Trophoblast cell (in vitro differentiated cells and primary cell): ENCODE data around the gene NDUFB3.
"Not testable (repeated sequence)": the region's sequence is repeated elsewhere in the genome, so short reads cannot be mapped to it uniquely, and the experiment has no call there.

Source experiments
- DNase-seq, 2 donors: peaks; one replicate each; pipeline ENCODE4 v3.0.0-alpha.2; 2016
- H2AFZ ChIP-seq: 2 replicates; pipeline ENCODE4 v1.6.1; 2013; ENCODE audit warnings: low read length, moderate library complexity, mild to moderate bottlenecking; ENCODE audit not compliant: insufficient read depth, poor library complexity
- H2AK5ac ChIP-seq: 2 replicates; pipeline ENCODE4 v1.6.1; 2013; ENCODE audit warnings: mild to moderate bottlenecking, low read length
- H2BK120ac ChIP-seq: 2 replicates; pipeline ENCODE4 v1.6.1; 2013; ENCODE audit warnings: low read length, mild to moderate bottlenecking, moderate library complexity; ENCODE audit not compliant: insufficient read depth, poor library complexity
- H2BK12ac ChIP-seq: 2 replicates; pipeline ENCODE4 v1.6.1; 2013; ENCODE audit warnings: mild to moderate bottlenecking, low read length, moderate library complexity
- H2BK5ac ChIP-seq: 2 replicates; pipeline ENCODE4 v1.6.1; 2013; ENCODE audit warnings: low read length, low read depth, moderate library complexity, mild to moderate bottlenecking; ENCODE audit not compliant: poor library complexity
- H3K14ac ChIP-seq: 2 replicates; pipeline ENCODE4 v1.6.1; 2013; ENCODE audit warnings: mild to moderate bottlenecking, low read length
- H3K18ac ChIP-seq: 2 replicates; pipeline ENCODE4 v1.6.1; 2013; ENCODE audit warnings: mild to moderate bottlenecking, low read length
- H3K23ac ChIP-seq: 2 replicates; pipeline ENCODE4 v1.6.1; 2013; ENCODE audit warnings: low read length
- H3K27ac ChIP-seq: 2 replicates; pipeline ENCODE4 v1.5.1; 2013; ENCODE audit warnings: low read depth, mild to moderate bottlenecking, inconsistent platforms, low read length, moderate library complexity
- H3K27me3 ChIP-seq: 2 replicates; pipeline ENCODE4 v1.6.1; 2013; ENCODE audit warnings: inconsistent platforms, mild to moderate bottlenecking, low read length, moderate library complexity; ENCODE audit not compliant: insufficient read depth
- H3K36me3 ChIP-seq, 2 experiments: 1 replicate in 1 of 2; 2 replicates in 1 of 2; pipeline ENCODE4 v1.6.1; 2013; ENCODE audit warnings: low read length in 2 of 2, mild to moderate bottlenecking in 2 of 2, moderate library complexity in 1 of 2; ENCODE audit not compliant: insufficient read depth in 2 of 2, control insufficient read depth in 1 of 2
- H3K4ac ChIP-seq: 2 replicates; pipeline ENCODE4 v1.6.1; 2013; ENCODE audit warnings: low read depth, mild to moderate bottlenecking, low read length, moderate library complexity
- H3K4me1 ChIP-seq, 2 experiments: 1 replicate in 1 of 2; 2 replicates in 1 of 2; pipeline ENCODE4 v1.6.1; 2013; ENCODE audit warnings: low read length in 2 of 2, mild to moderate bottlenecking in 2 of 2, moderate library complexity in 1 of 2; ENCODE audit not compliant: insufficient read depth in 2 of 2, control insufficient read depth in 1 of 2
- H3K4me2 ChIP-seq: 2 replicates; pipeline ENCODE4 v1.6.1; 2013; ENCODE audit warnings: inconsistent platforms, mild to moderate bottlenecking, low read length, moderate library complexity
- H3K4me3 ChIP-seq: 2 replicates; pipeline ENCODE4 v1.5.1; 2013; ENCODE audit warnings: mild to moderate bottlenecking, low read depth, low read length, inconsistent platforms
- H3K79me1 ChIP-seq: one replicate; pipeline ENCODE4 v1.6.1; 2013; ENCODE audit warnings: low read length
- H3K79me2 ChIP-seq: 2 replicates; pipeline ENCODE4 v1.6.1; 2013; ENCODE audit warnings: low read length, mild to moderate bottlenecking; ENCODE audit not compliant: control insufficient read depth, insufficient read depth, poor library complexity
- H3K9ac ChIP-seq: 2 replicates; pipeline ENCODE4 v1.6.1; 2013; ENCODE audit warnings: mild to moderate bottlenecking, low read length
- H3K9me3 ChIP-seq: 2 replicates; pipeline ENCODE4 v1.6.1; 2013; ENCODE audit warnings: low read depth, mild to moderate bottlenecking, control low read depth, inconsistent platforms, low read length; ENCODE audit not compliant: insufficient read depth
- H4K12ac ChIP-seq: 2 replicates; pipeline ENCODE4 v1.6.1; 2013; ENCODE audit warnings: low read depth, mild to moderate bottlenecking, low read length, moderate library complexity
- H4K8ac ChIP-seq: 2 replicates; pipeline ENCODE4 v1.6.1; 2013; ENCODE audit warnings: low read depth, mild to moderate bottlenecking, low read length, moderate library complexity
- H4K91ac ChIP-seq: one replicate; pipeline ENCODE4 v1.6.1; 2013; ENCODE audit warnings: low read depth, mild to moderate bottlenecking, low read length, moderate library complexity
- WGBS: extraction: QIAGEN DNeasy Blood & Tissue Kit; methylation state at CpG from one replicate; pipeline ENCODE4 v1.1.7; 2013; ENCODE audit warnings: missing lambda C conversion rate; ENCODE audit not compliant: insufficient read length, insufficient coverage; ENCODE audit errors: extremely low coverage; 5-methylcytosine and 5-hydroxymethylcytosine counted together

The NDUFB3 gene

DNA sequence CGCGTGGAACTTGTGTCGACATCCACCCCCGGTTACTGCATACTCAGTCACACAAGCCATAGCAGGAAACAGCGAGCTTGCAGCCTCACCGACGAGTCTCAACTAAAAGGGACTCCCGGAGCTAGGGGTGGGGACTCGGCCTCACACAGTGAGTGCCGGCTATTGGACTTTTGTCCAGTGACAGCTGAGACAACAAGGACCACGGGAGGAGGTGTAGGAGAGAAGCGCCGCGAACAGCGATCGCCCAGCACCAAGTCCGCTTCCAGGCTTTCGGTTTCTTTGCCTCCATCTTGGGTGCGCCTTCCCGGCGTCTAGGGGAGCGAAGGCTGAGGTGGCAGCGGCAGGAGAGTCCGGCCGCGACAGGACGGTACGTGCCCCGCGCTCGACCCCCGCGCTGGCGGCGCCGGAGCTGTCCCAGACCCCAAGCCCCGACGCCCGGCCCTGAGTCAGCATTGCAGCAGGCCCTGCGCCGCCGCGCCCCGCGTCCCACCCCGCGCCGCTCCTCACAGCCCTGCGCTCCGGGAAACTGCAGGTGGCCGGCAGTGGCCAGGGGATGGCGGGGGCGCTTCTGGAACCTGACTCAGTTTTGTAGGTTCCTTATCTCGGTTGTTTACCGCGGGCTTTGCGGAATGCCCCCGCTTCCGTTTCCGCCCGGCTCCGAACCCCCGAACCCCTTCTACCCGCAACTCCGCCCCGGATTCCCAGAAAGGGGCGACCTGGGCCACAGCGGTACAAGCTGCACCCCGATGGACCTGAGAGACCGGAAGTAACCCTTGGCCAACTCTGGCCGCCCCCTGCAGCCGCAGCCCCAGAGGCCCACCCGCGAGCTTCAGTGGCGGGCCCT is 44.5 kb downstream of the NDUFB3 start, which contains the start of gene CFLAR:
TSS of gene CFLAR (plus strand) at position 50 of the 844 bp plus-strand sequence. CDS start 13,702 bp downstream, outside the sequence.
- H3K4me3 ChIP-seq: peak within 1 kb of the TSS; percentile 61
- H3K79me1 ChIP-seq: peaks cover 17% of the 10 kb centered on the region
- no peak within 1 kb of the TSS for H2AK5ac ChIP-seq
- peaks cover 6% of the 10 kb centered on the region for H3K79me2 ChIP-seq
- H4K12ac ChIP-seq: peak within 1 kb of the TSS; percentile 87
- peak within 1 kb of the TSS; percentile 95 for H3K18ac ChIP-seq
- H3K14ac ChIP-seq: peak within 1 kb of the TSS; percentile 87
- H2BK12ac ChIP-seq: peak within 1 kb of the TSS; percentile 68
- WGBS: no CpG with 5 or more reads among the region's 75 CpGs
- H3K9me3 ChIP-seq: no peaks in the 10 kb centered on the region
- peak; percentile 77 to 84 for DNase-seq
- H3K9ac ChIP-seq: no peak within 1 kb of the TSS
- peak within 1 kb of the TSS; percentile 98 for H4K8ac ChIP-seq
- H2BK5ac ChIP-seq: peak within 1 kb of the TSS; percentile 93
- no peaks in the 10 kb centered on the region for H3K36me3 ChIP-seq
- peak within 1 kb of the TSS; percentile 87 for H2AFZ ChIP-seq
- H3K27ac ChIP-seq: peak within 1 kb of the TSS; percentile 87
- no peaks in the 10 kb centered on the region for H3K27me3 ChIP-seq
- H4K91ac ChIP-seq: peak within 1 kb of the TSS; percentile 95
- H3K4me1 ChIP-seq: peaks cover 4 to 5% of the 10 kb centered on the region in 2 experiments
- peak within 1 kb of the TSS; percentile 82 for H2BK120ac ChIP-seq
- H3K23ac ChIP-seq: no peak within 1 kb of the TSS
- H3K4me2 ChIP-seq: peak within 1 kb of the TSS; percentile 53
- H3K4ac ChIP-seq: peak within 1 kb of the TSS; percentile 63

DNA sequence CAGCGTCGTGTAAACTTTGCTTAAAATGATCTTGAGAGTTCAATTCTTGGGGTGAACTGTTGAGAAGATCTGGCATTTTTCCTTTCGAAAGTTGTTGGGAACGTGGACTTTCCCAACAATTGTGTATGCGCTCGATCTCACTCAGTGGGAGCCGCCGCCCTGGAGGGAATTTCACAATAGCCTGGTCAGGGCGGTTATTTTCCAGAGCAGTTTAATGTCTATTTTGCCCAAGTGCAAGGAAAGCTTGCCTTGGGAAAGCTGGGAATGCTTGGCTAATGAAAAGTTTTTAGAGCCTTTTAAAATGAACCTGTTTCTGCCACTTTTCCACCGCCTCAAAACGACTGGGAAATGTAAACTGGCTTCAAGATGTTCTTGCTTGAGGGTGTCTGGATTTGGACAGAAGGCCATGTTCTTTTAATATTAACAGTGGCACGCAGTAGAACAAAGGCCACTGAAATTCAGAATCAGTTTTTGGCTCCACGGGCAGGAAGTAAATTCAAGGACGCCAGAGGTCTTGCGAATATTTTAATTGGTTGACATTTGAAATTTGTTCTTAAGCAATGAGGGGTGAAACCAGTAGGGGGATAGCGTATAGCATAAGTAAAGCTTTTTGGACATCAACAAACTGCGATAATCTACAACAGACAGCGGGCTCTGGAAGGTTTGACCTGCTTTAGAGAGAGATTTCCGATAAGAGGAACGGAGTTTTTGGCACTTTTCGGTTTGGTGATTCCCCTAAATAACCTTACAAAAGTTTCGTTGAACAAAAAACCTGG is 45.3 kb downstream of the NDUFB3 start:
- H4K91ac ChIP-seq: peak overlapping the region; percentile 95
- H2BK12ac ChIP-seq: peak overlapping the region; percentile 48
- H3K4me3 ChIP-seq: peak overlapping the region; percentile 61
- no peak overlapping the region for H3K23ac ChIP-seq
- H3K9me3 ChIP-seq: no peaks in the 10 kb centered on the region
- H3K18ac ChIP-seq: peak overlapping the region; percentile 95
- H4K12ac ChIP-seq: peak overlapping the region; percentile 87
- H3K9ac ChIP-seq: no peak overlapping the region
- no peaks in the 10 kb centered on the region for H3K27me3 ChIP-seq
- H3K4ac ChIP-seq: peak overlapping the region; percentile 63
- peaks cover 17% of the 10 kb centered on the region for H3K79me1 ChIP-seq
- H2AFZ ChIP-seq: peak overlapping the region; percentile 87
- H2AK5ac ChIP-seq: no peak overlapping the region
- H3K36me3 ChIP-seq: no peaks in the 10 kb centered on the region
- peak overlapping the region; percentile 87 for H3K27ac ChIP-seq
- H3K4me1 ChIP-seq: peaks cover 4 to 5% of the 10 kb centered on the region in 2 experiments
- H2BK5ac ChIP-seq: peak overlapping the region; percentile 93
- H3K79me2 ChIP-seq: peaks cover 6% of the 10 kb centered on the region
- H4K8ac ChIP-seq: peak overlapping the region; percentile 98
- no CpG with 5 or more reads among the region's 22 CpGs for WGBS
- peak overlapping the region; percentile 87 for H3K14ac ChIP-seq
- H2BK120ac ChIP-seq: peak overlapping the region; percentile 82
- DNase-seq: peak; percentile 76 to 87
- peak overlapping the region; percentile 53 for H3K4me2 ChIP-seq

DNA sequence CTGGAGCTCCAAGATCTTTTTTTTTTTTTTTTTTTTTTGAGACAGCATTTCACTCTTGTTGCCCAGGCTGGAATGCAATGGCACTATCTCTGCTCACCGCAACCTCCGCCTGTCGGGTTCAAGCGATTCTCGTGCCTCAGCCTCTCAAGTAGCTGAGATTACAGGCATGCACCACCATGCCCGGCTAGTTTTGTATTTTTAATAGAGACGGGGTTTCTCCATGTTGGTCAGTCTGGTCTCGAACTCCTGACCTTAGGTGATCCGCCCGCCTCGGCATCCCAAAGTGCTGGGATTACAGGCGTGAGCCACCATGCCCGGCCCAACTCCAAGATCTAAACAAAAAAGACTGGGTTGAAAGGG is 45.9 kb downstream of the NDUFB3 start:
- not testable (repeated sequence) for H2BK12ac ChIP-seq, H2BK5ac ChIP-seq, H3K36me3 ChIP-seq, H3K4ac ChIP-seq, H3K9ac ChIP-seq, H4K12ac ChIP-seq, H3K79me2 ChIP-seq, H3K23ac ChIP-seq, H3K14ac ChIP-seq, H2AFZ ChIP-seq, H3K9me3 ChIP-seq, H4K8ac ChIP-seq, H2BK120ac ChIP-seq, H4K91ac ChIP-seq, H3K27me3 ChIP-seq, H3K18ac ChIP-seq, H3K4me1 ChIP-seq, H3K4me3 ChIP-seq, DNase-seq, H2AK5ac ChIP-seq, H3K4me2 ChIP-seq
- H3K27ac ChIP-seq: peak overlapping the region; percentile 87
- no CpG with 5 or more reads among the region's 13 CpGs for WGBS
- peaks cover 17% of the 10 kb centered on the region for H3K79me1 ChIP-seq

DNA sequence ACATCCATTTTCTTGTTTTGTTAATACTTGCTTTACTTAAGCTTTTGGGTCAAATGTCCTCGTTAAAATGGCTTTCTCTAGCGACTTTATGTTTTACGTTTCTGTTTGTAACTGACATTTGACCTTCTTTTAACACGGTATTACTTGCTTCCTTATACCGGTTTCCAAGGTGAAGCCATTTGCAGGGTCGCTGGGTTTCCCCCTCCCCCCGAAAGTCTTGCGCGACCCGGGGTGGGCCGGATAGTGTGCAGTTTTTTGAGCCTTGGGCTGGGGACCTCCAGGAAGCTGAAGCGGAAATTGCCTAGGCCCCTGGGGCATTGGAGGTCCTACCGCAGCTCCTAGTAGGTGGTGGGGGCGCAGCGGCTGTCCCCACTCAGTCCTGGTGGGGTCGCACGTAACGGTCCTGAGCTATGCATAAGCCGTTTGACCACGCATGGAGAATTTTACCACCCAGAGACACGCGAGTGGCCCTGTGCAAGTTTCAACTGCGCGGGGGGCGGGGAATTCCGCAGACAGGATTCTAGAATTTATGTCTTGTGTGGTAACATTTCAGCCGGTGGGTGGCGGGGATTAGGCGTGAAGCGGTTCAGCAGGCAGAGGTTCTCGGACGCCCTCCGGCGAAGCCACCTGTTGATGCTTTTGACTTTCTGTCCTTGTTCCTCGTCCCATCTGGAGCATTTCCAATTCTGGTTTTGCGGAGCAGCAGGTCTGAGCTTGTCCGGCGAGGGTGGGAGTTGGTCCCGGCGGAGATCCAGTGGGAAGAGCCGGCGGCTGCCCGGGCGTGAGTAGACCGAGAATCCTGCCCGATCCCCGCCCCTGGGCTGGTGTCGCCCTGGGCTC is 46.5 kb downstream of the NDUFB3 start:
- Histone ChIP-seq H2BK5ac (peak overlapping the region; percentile 13), H3K9me3 (no peaks in the 10 kb centered on the region), H2BK12ac (no peak overlapping the region), H2AFZ (no peak overlapping the region), H3K79me1 (peaks cover 17% of the 10 kb centered on the region), H4K12ac (no peak overlapping the region), H3K4me3 (peak overlapping the region; percentile 41), H4K8ac (peak overlapping the region; percentile 31), H3K4me1 (peaks cover 4 to 7% of the 10 kb centered on the region in 2 experiments), H3K79me2 (peaks cover 6% of the 10 kb centered on the region), H3K18ac (peak overlapping the region; percentile 8), H3K9ac (no peak overlapping the region), H2BK120ac (peak overlapping the region; percentile 18), H3K27me3 (no peaks in the 10 kb centered on the region), H4K91ac (peak overlapping the region; percentile 17), H3K4ac (no peak overlapping the region), H2AK5ac (no peak overlapping the region), H3K27ac (peak overlapping the region; percentile 72), H3K23ac (no peak overlapping the region), H3K4me2 (peak overlapping the region; percentile 59), H3K36me3 (no peaks in the 10 kb centered on the region), H3K14ac (peak overlapping the region; percentile 21)
- DNase-seq: peak; percentile 93 to 94
- no CpG with 5 or more reads among the region's 48 CpGs for WGBS
